Measurements from ENCODE around the gene OR2V2. TPM values are rescaled to one million over a fixed set of nuclear protein-coding genes. Genes with fewer than 3 reads are reported as not detected.

The OR2V2 gene
- total RNA-seq, 1 experiment from 2014 or later = not detected

- no peak for TF ChIP-seq CTCF (conservative IDR thresholded peaks at IDR 0.05)
- Histone ChIP-seq H3K79me1 (ENCODE audit: insufficient read depth, low read depth, low read length, poor library complexity, severe bottlenecking) (no peaks in the 10 kb centered on the region), H2BK120ac (ENCODE audit: low read depth, low read length, poor library complexity, severe bottlenecking) (no peak overlapping the region), H4K5ac (ENCODE audit: insufficient read length, low read depth, low read length) (no peak overlapping the region), H3K4me2 (ENCODE audit: insufficient read depth, insufficient read length, low read length) (no peak overlapping the region), H3K14ac (ENCODE audit: insufficient read depth, low read length) (no peak overlapping the region), H4K20me1 (ENCODE audit: control insufficient read depth, insufficient read depth, insufficient read length) (no peaks in the 10 kb centered on the region), H3T11ph (ENCODE audit: low read length) (no peak overlapping the region), H3K9ac (ENCODE audit: extremely low read depth, insufficient read length, low read length) (no peak overlapping the region), H3K23ac (ENCODE audit: insufficient read length, low read depth, low read length) (no peak overlapping the region), H2BK20ac (ENCODE audit: low read depth, low read length, poor library complexity, severe bottlenecking) (no peak overlapping the region), H3K27ac (ENCODE audit: insufficient read length, low read depth, low read length) (no peak overlapping the region), H3K4ac (ENCODE audit: low read depth, low read length) (no peak overlapping the region), H3K27me3 (ENCODE audit: insufficient read depth, low read length) (no peaks in the 10 kb centered on the region; the same call in 1 of the 2 replicates), H4K8ac (replicated peaks; ENCODE audit: insufficient read length, low read depth, low read length) (no peak overlapping the region), H2BK5ac (ENCODE audit: insufficient read length, low read length) (no peak overlapping the region), H3K4me1 (ENCODE audit: insufficient read depth, low read length) (no peaks in the 10 kb centered on the region), H3K23me2 (ENCODE audit: insufficient read length, low read depth, low read length, poor library complexity, severe bottlenecking) (no peaks in the 10 kb centered on the region), H3K79me2 (ENCODE audit: insufficient read depth, low read length) (no peaks in the 10 kb centered on the region), H3K9me3 (ENCODE audit: control insufficient read depth, low read depth, low read length) (no peaks in the 10 kb centered on the region), H2AFZ (ENCODE audit: low read length) (no peak overlapping the region), H3K18ac (ENCODE audit: insufficient read length, low read depth, low read length) (no peak overlapping the region), H2BK12ac (ENCODE audit: insufficient read length, low read depth, low read length) (no peak overlapping the region), H2BK15ac (ENCODE audit: low read depth, low read length) (no peak overlapping the region), H4K91ac (ENCODE audit: insufficient read length, low read depth, low read length) (no peak overlapping the region), H2AK5ac (ENCODE audit: insufficient read length, low read length) (no peak overlapping the region), H3K56ac (ENCODE audit: insufficient read length, low read depth, low read length) (no peak overlapping the region)
- H3K27ac Mint-ChIP-seq = no peak overlapping the region
- no CpG with 5 or more reads among the region's 5 CpGs for WGBS (ENCODE audit: extremely low coverage, insufficient read length, low lambda C conversion rate)
- no peak for DNase-seq
- H3K4me3 Mint-ChIP-seq = no peak overlapping the region
- peaks cover 0 to 3% of the 10 kb centered on the region in 2 experiments; a peak in 1 of 5 replicates for H3K9me3 Mint-ChIP-seq
- no peaks in the 10 kb centered on the region for H3K36me3 Mint-ChIP-seq (ENCODE audit: insufficient read depth in 1 of 3, low read depth in 3 of 3)
- H3K27me3 Mint-ChIP-seq (ENCODE audit: low read depth) = peaks cover 61% of the 10 kb centered on the region
- H3K4me1 Mint-ChIP-seq = peaks cover 7 to 8% of the 10 kb centered on the region in 2 experiments
These were observed 26.6 kb upstream of the OR2V2 start for GRCh38 chr5:181120761-181121160.

Measured in H9 (cell line).